ENCODE results near the gene TANGO2.

Gene TANGO2

GRCh38 chr22:20110359-20110985, 89.6 kb downstream of the TANGO2 start:
- DNase-seq, result no peak

DNA sequence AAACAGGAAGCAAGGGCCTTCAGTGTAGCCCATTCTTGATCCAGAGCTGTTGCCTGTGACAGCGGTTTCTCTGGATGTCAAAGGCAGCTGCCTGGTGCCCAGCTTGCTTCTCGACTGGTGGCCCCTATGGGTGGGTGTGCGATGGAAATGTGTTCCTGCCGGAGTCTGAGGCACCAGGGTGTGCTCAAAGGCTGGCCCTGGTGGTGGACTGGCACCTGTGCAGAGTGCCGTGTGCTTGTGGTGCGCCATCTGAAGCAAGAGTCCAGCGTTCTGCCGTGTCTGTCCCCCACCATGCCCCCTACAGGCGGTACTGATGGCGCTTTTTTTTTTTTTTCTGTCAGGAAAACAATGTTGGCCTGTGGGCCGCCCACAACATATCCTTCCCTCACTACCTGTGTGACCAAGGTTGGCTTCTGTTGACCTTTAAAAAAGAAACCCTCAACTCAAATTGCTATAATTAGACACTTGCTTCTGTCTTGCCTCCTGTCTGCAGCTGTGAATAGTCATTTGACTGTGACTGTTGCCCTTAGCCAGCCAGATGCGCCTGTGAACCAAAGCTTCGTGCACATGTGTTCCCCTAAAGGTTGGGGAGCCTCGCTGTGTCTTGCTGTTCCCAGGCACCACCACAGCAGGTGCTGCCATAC, 90.3 kb downstream of the TANGO2 start:
- DNase-seq, result peak; percentile 31

DNA sequence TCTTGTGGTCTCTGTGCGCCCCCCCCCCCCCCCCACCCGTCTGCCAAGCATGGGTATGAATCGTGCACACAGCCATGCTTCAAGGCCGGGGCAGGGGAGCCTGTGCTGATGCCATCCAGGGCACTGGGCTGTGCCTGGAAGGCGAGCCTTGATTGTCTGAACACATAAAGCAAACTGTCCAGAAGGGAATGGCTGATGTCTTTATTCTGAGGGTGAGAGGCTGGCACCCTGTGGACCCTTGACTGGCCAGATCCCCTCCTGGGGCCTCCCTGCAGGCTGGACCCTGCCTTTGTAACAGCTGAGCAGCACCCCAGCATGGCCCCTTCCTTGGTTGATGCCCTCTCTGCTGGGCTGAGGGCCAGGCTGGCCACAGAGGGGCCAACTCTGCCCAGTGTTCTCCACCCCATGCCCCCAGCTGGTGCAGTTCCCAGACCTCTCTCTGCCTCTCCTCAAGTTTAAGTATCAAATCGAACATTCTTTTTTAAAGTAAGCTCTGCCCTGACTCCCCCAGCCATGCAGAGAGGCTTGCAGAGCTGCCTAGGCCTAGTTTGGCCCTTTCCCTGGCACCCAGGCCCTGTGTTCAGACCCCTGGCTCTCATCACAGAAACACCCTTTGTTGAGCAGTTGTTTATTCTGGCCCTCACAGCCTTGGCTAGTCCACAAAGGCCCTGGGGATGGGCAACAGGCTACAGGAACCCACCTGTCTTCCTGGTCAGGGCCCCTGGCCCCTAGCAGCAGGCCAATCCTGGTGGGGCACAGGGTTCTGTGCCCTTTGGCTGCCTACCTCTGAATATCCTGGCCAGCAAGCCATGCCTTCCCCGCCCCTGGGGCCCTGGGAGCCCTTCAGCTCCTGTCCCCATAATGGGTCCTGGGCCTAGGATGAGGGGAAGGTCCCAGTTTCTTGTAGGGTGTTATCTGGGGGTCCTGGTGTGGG, 91.0 kb downstream of the TANGO2 start:
- DNase-seq, result no peak

- DNase-seq, result no peak
Observed at GRCh38 chr22:20112623-20113511, 92.0 kb downstream of the TANGO2 start.

GRCh38 chr22:20113551-20114310, 92.8 kb downstream of the TANGO2 start:
- DNase-seq, result no peak

GRCh38 chr22:20114506-20115475, 93.9 kb downstream of the TANGO2 start:
- no peak for DNase-seq

DNA sequence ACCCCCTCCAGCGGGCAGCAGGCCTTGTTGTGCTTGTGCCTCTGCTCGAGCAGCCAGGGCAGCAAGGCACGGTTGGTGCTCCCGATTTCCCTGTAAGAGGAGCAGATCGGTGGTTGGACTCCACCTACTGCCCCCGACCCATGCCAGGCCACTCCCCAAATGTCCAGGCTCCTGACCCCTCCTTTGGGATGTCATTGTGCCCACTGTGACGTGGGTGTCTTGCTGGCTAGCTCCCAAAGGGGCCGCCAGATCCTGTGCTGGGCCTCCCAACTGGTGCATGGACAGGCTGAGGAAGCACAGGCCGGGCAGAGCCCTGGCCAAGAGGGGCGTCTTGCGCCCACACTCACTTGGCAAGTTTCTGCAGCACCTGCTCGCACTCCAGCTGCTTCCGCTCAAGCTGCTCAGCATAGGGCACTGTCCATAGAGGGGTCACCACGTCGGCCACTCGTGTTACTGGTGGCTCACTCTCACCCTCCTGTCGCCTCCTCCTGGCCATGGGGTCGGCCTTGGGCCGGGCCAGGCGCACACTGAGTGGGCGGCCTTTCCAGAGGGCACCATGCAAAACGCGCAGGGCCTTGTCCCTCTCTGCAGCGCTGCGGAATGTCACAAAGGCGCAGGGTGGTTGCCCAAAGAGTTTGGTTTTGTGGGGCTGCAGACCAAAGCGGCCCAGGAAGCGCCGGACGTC, 94.9 kb downstream of the TANGO2 start, which contains the start of gene RANBP1:
TSS of gene RANBP1 (plus strand) at position 414 of the 685 bp plus-strand sequence. CDS start at position 495, 81 bp downstream.
- DNase-seq, result no peak

- DNase-seq, result no peak
Observed at GRCh38 chr22:20116376-20116950, 95.6 kb downstream of the TANGO2 start.

Measured in CD4-positive, alpha-beta T cell treated with Interferon gamma for 1 hour (primary cell).